ENCODE measurements around the gene LRRC18. TPM values are rescaled to one million over a fixed set of nuclear protein-coding genes. Genes with fewer than 3 reads are reported as not detected.

The LRRC18 gene
- total RNA-seq, 2 donors from 2014 or later = not detected

DNA sequence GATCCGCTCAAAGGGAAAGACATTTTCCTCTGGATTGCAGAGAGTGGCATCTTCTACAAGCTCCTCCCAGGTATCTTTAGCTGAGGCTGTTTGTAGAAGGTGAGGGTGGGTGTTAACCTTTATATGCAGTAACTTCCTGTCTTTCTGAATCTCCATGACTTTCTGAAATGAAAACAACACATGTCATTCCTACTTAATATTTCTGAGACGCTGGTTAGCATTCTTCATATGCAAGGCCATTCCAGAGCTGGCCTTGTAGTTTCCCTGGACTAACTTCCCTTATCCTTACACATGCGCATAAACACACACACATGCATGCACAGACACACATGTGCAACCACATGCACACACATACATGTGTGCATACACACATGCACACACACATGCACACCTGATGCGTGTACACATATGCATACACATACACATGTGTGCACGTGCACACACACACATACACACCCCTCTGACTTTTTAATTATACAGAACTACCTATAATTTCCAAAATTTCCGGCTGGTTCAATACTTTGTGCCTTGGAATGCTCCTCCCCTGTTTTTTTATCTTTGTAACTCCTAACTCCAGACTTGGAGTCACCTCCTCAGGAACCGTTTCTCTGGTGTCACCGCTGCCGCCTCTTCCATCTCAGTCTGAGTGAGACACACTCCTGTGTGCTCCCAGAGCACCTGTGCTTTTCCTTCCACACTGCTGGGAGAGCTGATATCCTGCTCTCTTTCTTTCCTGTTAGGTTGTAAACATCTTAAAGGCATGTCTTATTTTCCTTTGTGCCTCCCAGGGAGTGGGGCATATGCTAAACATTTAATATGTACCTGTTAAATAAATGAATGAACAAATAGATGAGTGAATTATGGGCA is 55.2 kb downstream of the LRRC18 start:
- ATAC-seq (ENCODE audit: insufficient number of reproducible peaks, low FRiP score, low read depth) = no peak
- no peak for DNase-seq (ENCODE audit: low spot score)
- H3K4me3 ChIP-seq = no peak overlapping the region
- TF ChIP-seq CTCF (IDR thresholded peaks at IDR 0.05) = no peak
- H3K36me3 ChIP-seq = no peaks in the 10 kb centered on the region
- H3K4me1 ChIP-seq (ENCODE audit: control insufficient read depth in 1 of 2, low read depth in 2 of 2) = no peaks in the 10 kb centered on the region
- no peak overlapping the region for H3K27ac ChIP-seq
- H3K27me3 ChIP-seq (replicated peaks; ENCODE audit: insufficient read depth) = no peaks in the 10 kb centered on the region
- no peaks in the 10 kb centered on the region for H3K9me3 ChIP-seq

DNA sequence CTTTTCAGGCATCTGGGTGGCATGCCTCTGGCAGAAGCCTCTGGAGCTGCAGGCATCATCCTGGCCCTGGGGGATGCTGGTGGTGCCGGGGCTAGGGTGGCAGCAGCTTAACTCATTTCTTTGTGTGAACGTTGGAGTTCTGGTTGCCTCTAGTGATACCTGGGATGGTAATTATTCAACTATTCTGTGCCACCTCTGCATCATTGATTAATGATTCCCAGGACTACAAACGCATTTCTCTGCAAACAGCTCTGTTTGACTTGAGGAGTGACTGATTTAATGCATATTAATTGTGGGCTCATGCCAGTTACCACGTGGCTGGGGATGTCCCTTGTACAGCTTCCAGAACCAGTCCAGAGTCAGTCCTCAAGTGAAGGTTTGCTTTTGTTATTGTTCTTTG is 55.9 kb downstream of the LRRC18 start:
- no peaks in the 10 kb centered on the region for H3K36me3 ChIP-seq
- DNase-seq (ENCODE audit: low spot score) (no peak), ATAC-seq (ENCODE audit: insufficient number of reproducible peaks, low FRiP score, low read depth) (no peak)
- no peak overlapping the region for H3K27ac ChIP-seq
- no peaks in the 10 kb centered on the region for H3K9me3 ChIP-seq
- no peaks in the 10 kb centered on the region for H3K4me1 ChIP-seq (ENCODE audit: control insufficient read depth in 1 of 2, low read depth in 2 of 2)
- no peaks in the 10 kb centered on the region for H3K27me3 ChIP-seq (replicated peaks; ENCODE audit: insufficient read depth)
- H3K4me3 ChIP-seq = no peak overlapping the region
- TF ChIP-seq CTCF (IDR thresholded peaks at IDR 0.05) = no peak

DNA sequence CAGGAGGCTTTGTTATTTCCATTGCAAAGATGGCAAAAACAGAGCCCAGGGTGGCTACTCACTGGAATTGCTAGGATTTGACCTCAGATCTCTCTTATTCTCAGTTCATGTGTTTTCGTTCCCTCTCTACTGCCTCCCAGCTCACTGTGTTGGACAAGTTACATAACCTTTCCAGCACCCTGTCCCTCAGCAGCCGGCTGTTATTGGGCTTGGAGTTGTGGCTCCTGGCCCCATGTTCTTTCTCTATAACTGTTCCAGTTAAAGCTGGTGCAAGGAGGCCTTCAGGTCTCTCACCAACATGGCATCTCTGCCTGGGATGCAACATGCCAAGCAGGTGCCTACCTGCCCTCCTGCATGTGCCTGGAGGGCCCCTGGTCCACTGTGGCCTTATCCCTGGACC is 56.8 kb downstream of the LRRC18 start:
- ATAC-seq (ENCODE audit: insufficient number of reproducible peaks, low FRiP score, low read depth) (no peak), DNase-seq (ENCODE audit: low spot score) (no peak)
- Histone ChIP-seq H3K27me3 (replicated peaks; ENCODE audit: insufficient read depth) (no peaks in the 10 kb centered on the region), H3K4me1 (ENCODE audit: control insufficient read depth in 1 of 2, low read depth in 2 of 2) (no peaks in the 10 kb centered on the region), H3K4me3 (no peak overlapping the region), H3K27ac (no peak overlapping the region), H3K9me3 (no peaks in the 10 kb centered on the region), H3K36me3 (no peaks in the 10 kb centered on the region)
- TF ChIP-seq CTCF (IDR thresholded peaks at IDR 0.05) = no peak

DNA sequence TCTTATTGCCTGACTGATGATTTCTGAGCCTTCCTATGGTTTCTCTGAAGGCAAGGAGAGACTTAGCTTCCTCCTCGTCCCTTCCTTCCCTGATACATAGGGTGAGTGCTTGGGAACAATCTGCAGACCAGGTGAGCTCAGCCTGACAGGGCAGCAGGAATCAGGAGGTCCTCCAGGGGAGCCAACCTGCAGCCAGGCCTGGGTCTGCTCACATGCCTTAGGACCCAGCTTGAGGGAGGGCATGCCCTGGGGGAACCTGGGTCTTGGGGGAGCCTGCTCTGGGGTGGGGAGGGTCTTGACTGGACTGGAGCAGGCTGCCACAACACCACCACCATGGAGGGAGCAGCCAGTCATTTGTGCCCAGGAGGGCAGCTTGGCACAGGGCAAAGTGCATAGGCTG is 57.7 kb downstream of the LRRC18 start:
- Histone ChIP-seq H3K9me3 (no peaks in the 10 kb centered on the region), H3K27me3 (replicated peaks; ENCODE audit: insufficient read depth) (no peaks in the 10 kb centered on the region), H3K4me1 (ENCODE audit: control insufficient read depth in 1 of 2, low read depth in 2 of 2) (no peaks in the 10 kb centered on the region), H3K27ac (no peak overlapping the region), H3K4me3 (no peak overlapping the region), H3K36me3 (no peaks in the 10 kb centered on the region)
- no peak for ATAC-seq (ENCODE audit: insufficient number of reproducible peaks, low FRiP score, low read depth)
- no peak for TF ChIP-seq CTCF (IDR thresholded peaks at IDR 0.05)
- DNase-seq (ENCODE audit: low spot score) = no peak

DNA sequence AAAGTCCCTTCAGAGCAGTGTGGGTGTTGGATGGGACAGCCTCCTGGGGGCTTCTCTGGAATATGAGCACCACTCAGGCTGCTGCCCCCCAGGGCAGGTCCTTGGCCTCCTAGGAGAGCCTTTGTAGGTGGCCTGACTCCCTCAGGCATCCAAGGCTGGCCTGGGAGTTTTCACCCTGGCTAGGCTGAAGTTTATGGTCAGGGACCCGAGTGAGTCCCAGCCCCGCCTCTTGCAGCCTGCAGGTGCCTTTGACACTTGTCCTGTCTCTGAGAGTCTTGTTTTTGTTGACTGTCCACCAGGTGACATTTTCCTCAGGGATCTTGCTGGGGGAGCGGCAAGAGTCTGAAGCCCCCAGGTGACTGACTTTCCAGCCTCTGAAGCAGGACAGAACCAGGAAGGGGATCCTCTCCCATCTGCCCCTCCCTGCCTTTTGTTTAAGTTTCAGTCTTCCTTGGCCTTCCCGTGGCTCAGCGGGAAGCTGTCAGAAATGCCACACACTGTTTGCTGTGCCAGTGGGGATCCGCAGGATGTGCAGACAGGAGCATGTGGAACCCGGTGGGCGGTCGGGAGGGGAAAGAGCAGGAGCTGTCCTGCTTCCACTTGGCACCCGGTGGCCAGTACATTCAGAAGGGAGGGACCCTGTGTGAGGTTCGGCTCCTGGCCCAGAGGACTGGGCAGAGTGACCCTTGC is 59.5 kb downstream of the LRRC18 start:
- no peak for ATAC-seq (ENCODE audit: insufficient number of reproducible peaks, low FRiP score, low read depth)
- Histone ChIP-seq H3K4me3 (no peak overlapping the region), H3K9me3 (no peaks in the 10 kb centered on the region), H3K4me1 (ENCODE audit: control insufficient read depth in 1 of 2, low read depth in 2 of 2) (no peaks in the 10 kb centered on the region), H3K27ac (no peak overlapping the region), H3K27me3 (replicated peaks; ENCODE audit: insufficient read depth) (no peaks in the 10 kb centered on the region), H3K36me3 (no peaks in the 10 kb centered on the region)
- TF ChIP-seq CTCF (IDR thresholded peaks at IDR 0.05) = no peak
- DNase-seq (ENCODE audit: low spot score) = no peak

Measured in thoracic aorta (tissue), 2 donors.